ENCODE data around the gene LGALS9. TPM values are rescaled to one million over a fixed set of nuclear protein-coding genes. Genes with fewer than 3 reads are reported as not detected.

Gene LGALS9
- total and polyA plus RNA-seq, 2 experiments from 2014 or later = 0.48 to 0.73 TPM

DNA sequence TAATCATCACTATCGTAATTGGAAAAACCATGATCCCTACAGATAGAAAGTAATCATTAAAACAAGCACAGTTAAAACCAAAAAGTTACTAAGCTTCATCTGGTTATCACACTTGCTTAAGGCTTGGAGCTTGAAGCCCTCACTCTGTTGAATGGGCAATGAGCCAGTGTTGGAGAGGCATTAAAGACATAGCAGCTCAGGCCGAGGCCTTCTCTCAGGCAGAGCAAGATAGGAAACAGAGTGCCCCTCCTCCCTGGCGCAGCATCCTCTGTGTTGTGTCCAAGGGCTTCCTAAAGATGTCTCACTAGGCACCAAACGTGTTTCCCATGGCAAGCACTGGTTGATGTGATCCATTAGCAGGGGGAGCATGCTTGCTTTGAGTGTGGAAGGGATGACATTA is 34.9 kb upstream of the LGALS9 start:
- Mint-ChIP-seq H3K4me1 (peaks cover 9% of the 10 kb centered on the region), H3K9me3 (no peaks in the 10 kb centered on the region; the same call in 2 of the 3 replicates), H3K36me3 (ENCODE audit: low read depth) (peaks cover 17% of the 10 kb centered on the region), H3K4me3 (no peak overlapping the region), H3K27me3 (ENCODE audit: insufficient read depth, low read depth, poor library complexity) (peaks cover 7% of the 10 kb centered on the region), H3K27ac (no peak overlapping the region)
- TF ChIP-seq EZH2 (IDR thresholded peaks at IDR 0.05; ENCODE audit: low read depth, unreplicated experiment) (no peak), STAT1 (IDR thresholded peaks at IDR 0.05; ENCODE audit: unreplicated experiment) (no peak), ETS1 (IDR thresholded peaks at IDR 0.05) (no peak), ZNF114 (CRISPR knock-in tag; IDR thresholded peaks at IDR 0.05) (no peak), EZH2phosphoT487 (IDR thresholded peaks at IDR 0.05; ENCODE audit: unreplicated experiment) (no peak), CTCF (conservative IDR thresholded peaks at IDR 0.05; ENCODE audit: low read depth in 2 of 2) (no peak), POLR2AphosphoS5 (IDR thresholded peaks at IDR 0.05; ENCODE audit: low read depth) (no peak), JUNB (IDR thresholded peaks at IDR 0.05; ENCODE audit: unreplicated experiment) (no peak), ZNF331 (CRISPR knock-in tag; IDR thresholded peaks at IDR 0.05; ENCODE audit: low read depth) (no peak), CREB1 (CRISPR knock-in tag; IDR thresholded peaks at IDR 0.05; ENCODE audit: low read depth) (no peak), REST (IDR thresholded peaks at IDR 0.05; ENCODE audit: unreplicated experiment) (no peak), NANOG (IDR thresholded peaks at IDR 0.05; ENCODE audit: borderline replicate concordance) (no peak)
- TF ChIP-seq, protein P1, sequence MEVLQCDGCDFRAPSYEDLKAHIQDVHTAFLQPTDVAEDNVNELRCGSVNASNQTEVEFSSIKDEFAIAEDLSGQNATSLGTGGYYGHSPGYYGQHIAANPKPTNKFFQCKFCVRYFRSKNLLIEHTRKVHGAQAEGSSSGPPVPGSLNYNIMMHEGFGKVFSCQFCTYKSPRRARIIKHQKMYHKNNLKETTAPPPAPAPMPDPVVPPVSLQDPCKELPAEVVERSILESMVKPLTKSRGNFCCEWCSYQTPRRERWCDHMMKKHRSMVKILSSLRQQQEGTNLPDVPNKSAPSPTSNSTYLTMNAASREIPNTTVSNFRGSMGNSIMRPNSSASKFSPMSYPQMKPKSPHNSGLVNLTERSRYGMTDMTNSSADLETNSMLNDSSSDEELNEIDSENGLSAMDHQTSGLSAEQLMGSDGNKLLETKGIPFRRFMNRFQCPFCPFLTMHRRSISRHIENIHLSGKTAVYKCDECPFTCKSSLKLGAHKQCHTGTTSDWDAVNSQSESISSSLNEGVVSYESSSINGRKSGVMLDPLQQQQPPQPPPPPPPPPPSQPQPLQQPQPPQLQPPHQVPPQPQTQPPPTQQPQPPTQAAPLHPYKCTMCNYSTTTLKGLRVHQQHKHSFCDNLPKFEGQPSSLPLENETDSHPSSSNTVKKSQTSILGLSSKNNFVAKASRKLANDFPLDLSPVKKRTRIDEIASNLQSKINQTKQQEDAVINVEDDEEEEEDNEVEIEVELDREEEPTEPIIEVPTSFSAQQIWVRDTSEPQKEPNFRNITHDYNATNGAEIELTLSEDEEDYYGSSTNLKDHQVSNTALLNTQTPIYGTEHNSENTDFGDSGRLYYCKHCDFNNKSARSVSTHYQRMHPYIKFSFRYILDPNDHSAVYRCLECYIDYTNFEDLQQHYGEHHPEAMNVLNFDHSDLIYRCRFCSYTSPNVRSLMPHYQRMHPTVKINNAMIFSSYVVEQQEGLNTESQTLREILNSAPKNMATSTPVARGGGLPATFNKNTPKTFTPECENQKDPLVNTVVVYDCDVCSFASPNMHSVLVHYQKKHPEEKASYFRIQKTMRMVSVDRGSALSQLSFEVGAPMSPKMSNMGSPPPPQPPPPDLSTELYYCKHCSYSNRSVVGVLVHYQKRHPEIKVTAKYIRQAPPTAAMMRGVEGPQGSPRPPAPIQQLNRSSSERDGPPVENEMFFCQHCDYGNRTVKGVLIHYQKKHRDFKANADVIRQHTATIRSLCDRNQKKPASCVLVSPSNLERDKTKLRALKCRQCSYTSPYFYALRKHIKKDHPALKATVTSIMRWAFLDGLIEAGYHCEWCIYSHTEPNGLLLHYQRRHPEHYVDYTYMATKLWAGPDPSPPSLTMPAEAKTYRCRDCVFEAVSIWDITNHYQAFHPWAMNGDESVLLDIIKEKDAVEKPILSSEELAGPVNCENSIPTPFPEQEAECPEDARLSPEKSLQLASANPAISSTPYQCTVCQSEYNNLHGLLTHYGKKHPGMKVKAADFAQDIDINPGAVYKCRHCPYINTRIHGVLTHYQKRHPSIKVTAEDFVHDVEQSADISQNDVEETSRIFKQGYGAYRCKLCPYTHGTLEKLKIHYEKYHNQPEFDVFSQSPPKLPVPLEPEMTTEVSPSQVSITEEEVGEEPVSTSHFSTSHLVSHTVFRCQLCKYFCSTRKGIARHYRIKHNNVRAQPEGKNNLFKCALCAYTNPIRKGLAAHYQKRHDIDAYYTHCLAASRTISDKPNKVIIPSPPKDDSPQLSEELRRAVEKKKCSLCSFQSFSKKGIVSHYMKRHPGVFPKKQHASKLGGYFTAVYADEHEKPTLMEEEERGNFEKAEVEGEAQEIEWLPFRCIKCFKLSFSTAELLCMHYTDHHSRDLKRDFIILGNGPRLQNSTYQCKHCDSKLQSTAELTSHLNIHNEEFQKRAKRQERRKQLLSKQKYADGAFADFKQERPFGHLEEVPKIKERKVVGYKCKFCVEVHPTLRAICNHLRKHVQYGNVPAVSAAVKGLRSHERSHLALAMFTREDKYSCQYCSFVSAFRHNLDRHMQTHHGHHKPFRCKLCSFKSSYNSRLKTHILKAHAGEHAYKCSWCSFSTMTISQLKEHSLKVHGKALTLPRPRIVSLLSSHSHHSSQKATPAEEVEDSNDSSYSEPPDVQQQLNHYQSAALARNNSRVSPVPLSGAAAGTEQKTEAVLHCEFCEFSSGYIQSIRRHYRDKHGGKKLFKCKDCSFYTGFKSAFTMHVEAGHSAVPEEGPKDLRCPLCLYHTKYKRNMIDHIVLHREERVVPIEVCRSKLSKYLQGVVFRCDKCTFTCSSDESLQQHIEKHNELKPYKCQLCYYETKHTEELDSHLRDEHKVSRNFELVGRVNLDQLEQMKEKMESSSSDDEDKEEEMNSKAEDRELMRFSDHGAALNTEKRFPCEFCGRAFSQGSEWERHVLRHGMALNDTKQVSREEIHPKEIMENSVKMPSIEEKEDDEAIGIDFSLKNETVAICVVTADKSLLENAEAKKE (CRISPR knock-in tag; IDR thresholded peaks at IDR 0.05) = no peak
- Histone ChIP-seq H3F3A (replicated peaks; ENCODE audit: low read depth) (no peaks in the 10 kb centered on the region), H3K79me2 (replicated peaks; ENCODE audit: insufficient read depth) (no peaks in the 10 kb centered on the region), H3K9me2 (ENCODE audit: insufficient read depth) (no peaks in the 10 kb centered on the region), H3K4me3 (no peak overlapping the region), H3K27me3 (ENCODE audit: insufficient read depth) (no peaks in the 10 kb centered on the region), H2AFZ (no peak overlapping the region), H3K4me2 (no peak overlapping the region), H3K27ac (ENCODE audit: low read depth) (no peak overlapping the region), H4K20me1 (replicated peaks; ENCODE audit: insufficient read depth) (no peaks in the 10 kb centered on the region), H3K4me1 (ENCODE audit: insufficient read depth) (no peaks in the 10 kb centered on the region), H3K36me3 (ENCODE audit: insufficient read depth) (peaks cover 5% of the 10 kb centered on the region; the same call in 1 of the 2 replicates)
- ATAC-seq = no peak
- DNase-seq (ENCODE audit: low spot score) = no peak
